MM.1S (cell line): Measurements from ENCODE around the gene CHST11.

ENCODE experiments used
- DNase-seq: peaks from one replicate; pipeline ENCODE4 v3.0.0-alpha.2; 2015
- H2AFZ ChIP-seq: fragments of 300-600 bp; sonication (generic); 2 replicates; pipeline ENCODE4 v1.6.0; 2016; ENCODE audit warnings: antibody characterized with exemption, low read length
- H3F3A ChIP-seq: fragments of 300-600 bp; sonication (generic); 2 replicates; pipeline ENCODE4 v1.6.1; 2016; ENCODE audit warnings: mild to moderate bottlenecking, antibody characterized with exemption, low read length, moderate library complexity, mixed read lengths; ENCODE audit not compliant: insufficient read depth
- H3K27ac ChIP-seq: fragments of 300-600 bp; sonication (generic); 2 replicates; pipeline ENCODE4 v1.5.1; 2016; ENCODE audit warnings: mild to moderate bottlenecking, low read length
- H3K27me3 ChIP-seq: fragments of 300-600 bp; sonication (generic); replicated peaks from 2 replicates; pipeline ENCODE4 v1.6.0; 2016; ENCODE audit warnings: low read length; ENCODE audit not compliant: insufficient read depth
- H3K36me3 ChIP-seq: fragments of 300-600 bp; sonication (generic); replicated peaks from 2 replicates; pipeline ENCODE4 v1.6.1; 2016; ENCODE audit warnings: mild to moderate bottlenecking, low read length, mixed read lengths; ENCODE audit not compliant: insufficient read depth
- H3K4me1 ChIP-seq: fragments of 300-600 bp; sonication (generic); 2 replicates; pipeline ENCODE4 v1.6.1; 2016; ENCODE audit warnings: low read length, mixed read lengths
- H3K4me2 ChIP-seq: fragments of 300-600 bp; sonication (generic); 2 replicates; pipeline ENCODE4 v1.6.0; 2016; ENCODE audit warnings: low read depth, low read length
- H3K4me3 ChIP-seq: fragments of 300-600 bp; sonication (generic); 2 replicates; pipeline ENCODE4 v1.5.1; 2016; ENCODE audit warnings: low read length, mixed read lengths
- H3K79me2 ChIP-seq: fragments of 300-600 bp; sonication (generic); 2 replicates; pipeline ENCODE4 v1.6.1; 2016; ENCODE audit warnings: mixed run types, low read length, mixed read lengths
- H3K9ac ChIP-seq: fragments of 300-600 bp; sonication (generic); 2 replicates; pipeline ENCODE4 v1.6.1; 2016; ENCODE audit warnings: low read length, mixed read lengths
- H3K9me2 ChIP-seq: fragments of 300-600 bp; sonication (generic); replicated peaks from 2 replicates; pipeline ENCODE4 v1.6.1; 2016; ENCODE audit warnings: mild to moderate bottlenecking, low read length, mixed read lengths; ENCODE audit not compliant: insufficient read depth
- H3K9me3 ChIP-seq: fragments of 300-600 bp; sonication (generic); replicated peaks from 2 replicates; pipeline ENCODE4 v1.6.1; 2016; ENCODE audit warnings: mild to moderate bottlenecking, low read length, mixed read lengths; ENCODE audit not compliant: insufficient read depth
- H4K20me1 ChIP-seq: fragments of 300-600 bp; sonication (generic); 2 replicates; pipeline ENCODE4 v1.6.1; 2016; ENCODE audit warnings: mild to moderate bottlenecking, low read length, moderate library complexity, mixed read lengths; ENCODE audit not compliant: insufficient read depth
- EZH2 ChIP-seq: fragments of 300-600 bp; sonication (generic); optimal IDR thresholded peaks from 2 replicates; pipeline ENCODE3; 2017; ENCODE audit warnings: low read depth, mild to moderate bottlenecking, antibody characterized with exemption, low read length, mixed read lengths
- EZH2phosphoT487 ChIP-seq: fragments of 300-600 bp; sonication (generic); IDR thresholded peaks from 2 replicates; pipeline ENCODE4 v1.6.1; 2018; ENCODE audit warnings: antibody characterized with exemption, low read length
- TF ChIP-seq, protein P1 (sequence below): fragments of 300-600 bp; sonication (generic); IDR thresholded peaks from 2 replicates; pipeline ENCODE4 v1.5.1; 2016; ENCODE audit warnings: antibody characterized with exemption, low read length, mixed read lengths

CHST11 gene

DNA sequence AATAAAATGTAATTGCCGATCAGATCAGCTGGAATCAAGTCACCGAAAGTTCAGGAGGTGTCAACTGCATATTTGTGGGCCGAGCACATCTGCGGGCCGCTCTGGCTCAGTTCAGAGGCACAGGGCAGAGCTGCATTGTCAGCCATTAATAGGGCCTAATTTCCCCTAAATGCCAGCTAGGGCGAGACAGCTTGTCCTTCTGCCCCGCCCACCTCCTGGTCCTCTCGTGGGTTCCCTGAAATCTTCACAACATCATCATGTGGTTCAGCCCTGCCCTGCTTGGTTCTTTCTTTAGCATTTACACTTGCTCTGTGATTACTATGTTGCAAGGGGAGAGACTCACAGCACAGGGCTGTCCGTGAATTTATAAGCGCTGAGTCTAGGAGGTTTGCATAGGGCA is 148.9 kb downstream of the CHST11 start:
- H3K27ac ChIP-seq, result no peak overlapping the region
- no peaks in the 10 kb centered on the region for H3K27me3 ChIP-seq
- DNase-seq, result no peak
- H3K4me3 ChIP-seq, result no peak overlapping the region
- no peaks in the 10 kb centered on the region for H3K36me3 ChIP-seq
- H3K9ac ChIP-seq, result no peak overlapping the region
- H2AFZ ChIP-seq, result no peak overlapping the region
- H3K9me2 ChIP-seq, result no peaks in the 10 kb centered on the region
- H3K4me2 ChIP-seq, result no peak overlapping the region
- peaks cover 7% of the 10 kb centered on the region; the same call in 1 of the 2 replicates for H3K4me1 ChIP-seq
- no peaks in the 10 kb centered on the region for H4K20me1 ChIP-seq
- TF ChIP-seq, protein P1, sequence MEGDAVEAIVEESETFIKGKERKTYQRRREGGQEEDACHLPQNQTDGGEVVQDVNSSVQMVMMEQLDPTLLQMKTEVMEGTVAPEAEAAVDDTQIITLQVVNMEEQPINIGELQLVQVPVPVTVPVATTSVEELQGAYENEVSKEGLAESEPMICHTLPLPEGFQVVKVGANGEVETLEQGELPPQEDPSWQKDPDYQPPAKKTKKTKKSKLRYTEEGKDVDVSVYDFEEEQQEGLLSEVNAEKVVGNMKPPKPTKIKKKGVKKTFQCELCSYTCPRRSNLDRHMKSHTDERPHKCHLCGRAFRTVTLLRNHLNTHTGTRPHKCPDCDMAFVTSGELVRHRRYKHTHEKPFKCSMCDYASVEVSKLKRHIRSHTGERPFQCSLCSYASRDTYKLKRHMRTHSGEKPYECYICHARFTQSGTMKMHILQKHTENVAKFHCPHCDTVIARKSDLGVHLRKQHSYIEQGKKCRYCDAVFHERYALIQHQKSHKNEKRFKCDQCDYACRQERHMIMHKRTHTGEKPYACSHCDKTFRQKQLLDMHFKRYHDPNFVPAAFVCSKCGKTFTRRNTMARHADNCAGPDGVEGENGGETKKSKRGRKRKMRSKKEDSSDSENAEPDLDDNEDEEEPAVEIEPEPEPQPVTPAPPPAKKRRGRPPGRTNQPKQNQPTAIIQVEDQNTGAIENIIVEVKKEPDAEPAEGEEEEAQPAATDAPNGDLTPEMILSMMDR, result no peak
- no peak for TF ChIP-seq EZH2phosphoT487
- no peak for TF ChIP-seq EZH2
- H3K9me3 ChIP-seq, result no peaks in the 10 kb centered on the region
- no peaks in the 10 kb centered on the region for H3F3A ChIP-seq
- H3K79me2 ChIP-seq, result no peaks in the 10 kb centered on the region

DNA sequence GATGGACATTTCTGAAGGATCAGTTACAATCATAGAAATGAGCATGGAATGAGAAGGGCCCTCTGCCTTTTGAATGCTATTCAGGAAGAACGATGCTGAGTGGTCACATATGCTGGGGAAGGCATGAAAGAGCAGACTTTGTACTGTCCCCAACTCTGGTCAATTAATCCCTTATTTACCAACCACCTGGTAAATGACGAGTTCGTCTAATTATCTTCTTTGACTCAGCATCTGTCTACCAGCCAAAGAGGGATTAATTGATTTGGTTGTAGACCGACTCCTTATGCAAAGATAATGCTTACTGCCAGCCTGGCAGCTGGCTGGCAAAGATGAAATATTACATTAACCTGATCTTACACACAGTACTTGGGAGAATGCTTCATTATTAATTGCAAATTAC is 152.2 kb downstream of the CHST11 start:
- H3K4me1 ChIP-seq, result peaks cover 3% of the 10 kb centered on the region; the same call in 1 of the 2 replicates
- no peaks in the 10 kb centered on the region for H3K36me3 ChIP-seq
- H3F3A ChIP-seq, result no peaks in the 10 kb centered on the region
- no peak for DNase-seq
- no peak overlapping the region for H3K27ac ChIP-seq
- no peaks in the 10 kb centered on the region for H3K79me2 ChIP-seq
- no peak overlapping the region for H3K4me3 ChIP-seq
- no peak overlapping the region for H3K4me2 ChIP-seq
- no peak for TF ChIP-seq EZH2phosphoT487
- TF ChIP-seq, protein P1, result no peak
- no peak for TF ChIP-seq EZH2
- H3K9me2 ChIP-seq, result no peaks in the 10 kb centered on the region
- no peak overlapping the region for H2AFZ ChIP-seq
- no peaks in the 10 kb centered on the region for H4K20me1 ChIP-seq
- H3K9ac ChIP-seq, result no peak overlapping the region
- no peaks in the 10 kb centered on the region for H3K9me3 ChIP-seq
- no peaks in the 10 kb centered on the region for H3K27me3 ChIP-seq

DNA sequence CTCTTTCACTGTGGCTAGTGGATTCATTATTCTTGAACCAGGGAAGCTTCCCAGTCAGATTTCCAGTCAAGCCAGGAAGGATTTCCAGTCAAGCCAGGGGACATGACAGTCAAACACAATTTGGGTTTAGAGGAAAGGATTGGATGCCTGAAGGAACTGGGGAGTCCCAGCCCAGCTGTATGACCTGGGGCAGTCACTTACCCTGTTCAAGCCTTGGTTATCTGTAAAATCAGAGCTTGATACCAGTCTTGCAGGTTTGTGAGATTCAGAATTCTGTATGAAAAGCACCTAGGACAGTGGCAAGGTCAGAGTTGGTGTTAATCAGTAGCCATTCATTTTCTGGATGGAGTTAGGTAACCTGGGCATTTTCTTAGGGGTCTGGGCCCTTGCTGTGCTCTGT is 152.7 kb downstream of the CHST11 start:
- Histone ChIP-seq H3F3A (no peaks in the 10 kb centered on the region), H3K4me3 (no peak overlapping the region), H3K4me2 (no peak overlapping the region), H3K9me3 (no peaks in the 10 kb centered on the region), H3K27ac (no peak overlapping the region), H3K27me3 (no peaks in the 10 kb centered on the region), H2AFZ (no peak overlapping the region), H3K9ac (no peak overlapping the region), H3K9me2 (no peaks in the 10 kb centered on the region), H3K36me3 (no peaks in the 10 kb centered on the region), H4K20me1 (no peaks in the 10 kb centered on the region), H3K4me1 (no peaks in the 10 kb centered on the region), H3K79me2 (no peaks in the 10 kb centered on the region)
- DNase-seq, result no peak
- TF ChIP-seq, protein P1, result no peak
